BJ (cell line): Measurements from ENCODE around the gene PAGE5. TPM values are rescaled to one million over a fixed set of nuclear protein-coding genes. Genes with fewer than 3 reads are reported as not detected.

Experiments used
- CTCF ChIA-PET: fragments of 350-600 bp; formaldehyde crosslinking; extraction: SDS; loops from one replicate; lab custom pipeline; 2021; ENCODE audit warnings: antibody characterized with exemption, inconsistent platforms; lab: Yijun Ruan, JAX
- POLR2A ChIA-PET: fragments of 300-600 bp; sonication (Branson Sonifier 250); formaldehyde crosslinking; extraction: SDS; loops from one replicate; lab custom pipeline; 2021; ENCODE audit warnings: antibody characterized with exemption; lab: Charles Lee
- DNase-seq: peaks from one replicate; pipeline ENCODE4 v3.0.0-alpha.2; 2011; ENCODE audit warnings: low read depth
- H3K27me3 ChIP-seq: 2 replicates; pipeline ENCODE4 v1.6.0; 2011; ENCODE audit warnings: low read length; ENCODE audit not compliant: control insufficient read depth, insufficient read depth
- H3K36me3 ChIP-seq: 2 replicates; pipeline ENCODE4 v1.5.1; 2011; ENCODE audit warnings: low read length; ENCODE audit not compliant: control insufficient read depth, insufficient read depth
- H3K4me3 ChIP-seq: 2 replicates; pipeline ENCODE4 v1.5.1; 2011; ENCODE audit warnings: low read depth, mild to moderate bottlenecking, control low read depth, low read length
- CTCF ChIP-seq: IDR thresholded peaks from 2 replicates; pipeline ENCODE4 v1.5.1; 2011; ENCODE audit warnings: low read depth, mild to moderate bottlenecking, control low read depth, inconsistent platforms, low read length, moderate library complexity; ENCODE audit not compliant: insufficient read depth
- polyA plus RNA-seq: library from polyadenylated mRNA; depleted of rRNA; stranded (reverse); fragments of >200 nt; gene quantifications from 2 replicates; pipeline ENCODE4 v1.2.3, GENCODE V29; 2011; rRNA removed

The PAGE5 gene
- polyA plus RNA-seq, 1 experiment = not detected

- Histone ChIP-seq H3K4me3 (no peak within 1 kb of the TSS), H3K27me3 (no peaks in the 10 kb centered on the region), H3K36me3 (no peaks in the 10 kb centered on the region)
- POLR2A ChIA-PET = no interaction called here
- CTCF ChIA-PET = no interaction called here
- no peak for TF ChIP-seq CTCF
- no peak for DNase-seq
These were observed 44.7 kb downstream of the PAGE5 start, which contains the start of gene PAGE3 for GRCh38 chrX:55264816-55265215. TSS of gene PAGE3 (minus strand) at chrX:55264916. CDS start at chrX:55263903, 1,013 bp downstream.

Other genes with a start within 250 kb of the PAGE5 start
- 0.10 and 0.15 TPM in 2 replicates for gene PFKFB1, start 226.2 kb upstream of the PAGE5 start, polyA plus RNA-seq
- 16.0 and 23.0 TPM in 2 replicates for gene APEX2, start 220.0 kb upstream of the PAGE5 start, polyA plus RNA-seq
- gene ALAS2, start 189.4 kb upstream of the PAGE5 start, polyA plus RNA-seq = not detected in 2 replicates
- not detected in 2 replicates for gene PAGE2B, start 145.3 kb upstream of the PAGE5 start, polyA plus RNA-seq
- gene PAGE2, start 131.3 kb upstream of the PAGE5 start, polyA plus RNA-seq = not detected in 2 replicates
- gene PAGE3, start 44.6 kb downstream of the PAGE5 start, polyA plus RNA-seq = not detected in 2 replicates
- 22.1 and 28.4 TPM in 2 replicates for gene MAGEH1, start 231.8 kb downstream of the PAGE5 start, polyA plus RNA-seq